ENCODE data around the gene PRR14. TPM values are rescaled to one million over a fixed set of nuclear protein-coding genes. Genes with fewer than 3 reads are reported as not detected.

Gene PRR14
- polyA plus RNA-seq, 1 experiment: 5.2 TPM

DNA sequence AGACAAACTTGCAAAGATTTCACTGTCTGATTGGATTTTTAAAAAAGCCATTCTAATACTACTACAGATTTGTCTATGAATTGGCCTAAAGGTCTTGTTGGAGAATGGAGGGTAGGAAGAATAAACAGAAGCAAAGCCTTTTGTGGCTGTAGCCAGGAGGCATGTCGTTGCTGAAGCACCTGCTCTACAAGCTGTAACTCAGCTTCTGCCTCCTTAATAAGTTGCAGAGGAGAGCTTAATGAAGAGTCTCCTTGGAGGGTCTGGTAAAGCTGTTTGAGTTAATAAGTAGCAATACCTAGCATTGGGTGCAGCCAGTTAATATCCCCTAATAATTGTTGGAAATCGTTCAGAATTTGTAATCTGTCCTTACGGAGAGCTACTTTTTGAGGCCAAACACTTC, 30.6 kb upstream of the PRR14 start:
- TF ChIP-seq, protein P1, sequence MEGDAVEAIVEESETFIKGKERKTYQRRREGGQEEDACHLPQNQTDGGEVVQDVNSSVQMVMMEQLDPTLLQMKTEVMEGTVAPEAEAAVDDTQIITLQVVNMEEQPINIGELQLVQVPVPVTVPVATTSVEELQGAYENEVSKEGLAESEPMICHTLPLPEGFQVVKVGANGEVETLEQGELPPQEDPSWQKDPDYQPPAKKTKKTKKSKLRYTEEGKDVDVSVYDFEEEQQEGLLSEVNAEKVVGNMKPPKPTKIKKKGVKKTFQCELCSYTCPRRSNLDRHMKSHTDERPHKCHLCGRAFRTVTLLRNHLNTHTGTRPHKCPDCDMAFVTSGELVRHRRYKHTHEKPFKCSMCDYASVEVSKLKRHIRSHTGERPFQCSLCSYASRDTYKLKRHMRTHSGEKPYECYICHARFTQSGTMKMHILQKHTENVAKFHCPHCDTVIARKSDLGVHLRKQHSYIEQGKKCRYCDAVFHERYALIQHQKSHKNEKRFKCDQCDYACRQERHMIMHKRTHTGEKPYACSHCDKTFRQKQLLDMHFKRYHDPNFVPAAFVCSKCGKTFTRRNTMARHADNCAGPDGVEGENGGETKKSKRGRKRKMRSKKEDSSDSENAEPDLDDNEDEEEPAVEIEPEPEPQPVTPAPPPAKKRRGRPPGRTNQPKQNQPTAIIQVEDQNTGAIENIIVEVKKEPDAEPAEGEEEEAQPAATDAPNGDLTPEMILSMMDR (IDR thresholded peaks at IDR 0.05; ENCODE audit: insufficient read depth, low read depth, low read length): no peak
- no peak for DNase-seq (ENCODE audit: low read depth)
- CTCF ChIA-PET: interaction anchor here (0.7 to 1.8 kb wide), 6 partner anchors 9 to 599 kb away, joined by 3 to 9 read pairs (median 3); no protein-coding TSS in a partner anchor
- no peaks in the 10 kb centered on the region for H3K36me3 ChIP-seq (ENCODE audit: control insufficient read depth, insufficient read depth, low read length)
- no peaks in the 10 kb centered on the region; the same call in 1 of the 2 replicates for H3K27me3 ChIP-seq (ENCODE audit: control insufficient read depth, insufficient read depth, low read length)
- POLR2A ChIA-PET: no interaction called here
- H3K4me3 ChIP-seq (ENCODE audit: low read depth, low read length): no peak overlapping the region

DNA sequence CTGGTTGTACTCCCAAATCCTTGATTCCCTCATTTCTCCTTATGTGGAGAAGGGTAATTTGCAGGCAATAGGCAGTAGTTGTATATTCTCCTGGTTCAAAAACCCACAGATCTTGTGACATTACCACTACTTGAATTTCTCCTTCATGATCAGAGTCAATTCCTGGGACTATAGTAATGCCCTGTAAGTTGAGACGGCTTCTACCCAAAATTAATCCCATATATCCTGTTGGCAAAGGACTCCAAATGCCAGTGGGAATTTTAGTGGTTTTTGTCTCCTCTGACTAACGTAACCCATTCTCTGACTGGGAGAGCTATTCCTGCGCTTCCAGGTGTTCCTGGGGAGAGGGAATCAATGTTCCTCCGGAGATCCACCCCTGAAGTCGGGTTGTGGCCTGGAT, 29.0 kb upstream of the PRR14 start:
- ChIA-PET POLR2A (interaction anchor here (0.7 kb wide), 1 partner anchor 13 kb away, joined by 3 read pairs; no protein-coding TSS in a partner anchor), CTCF (interaction anchor here (0.9 kb wide), 1 partner anchor 23 kb away, joined by 3 read pairs; no protein-coding TSS in a partner anchor)
- TF ChIP-seq, protein P1 (IDR thresholded peaks at IDR 0.05; ENCODE audit: insufficient read depth, low read depth, low read length): no peak
- H3K27me3 ChIP-seq (ENCODE audit: control insufficient read depth, insufficient read depth, low read length): no peaks in the 10 kb centered on the region; the same call in 1 of the 2 replicates
- no peak overlapping the region for H3K4me3 ChIP-seq (ENCODE audit: low read depth, low read length)
- DNase-seq (ENCODE audit: low read depth): no peak
- H3K36me3 ChIP-seq (ENCODE audit: control insufficient read depth, insufficient read depth, low read length): no peaks in the 10 kb centered on the region

DNA sequence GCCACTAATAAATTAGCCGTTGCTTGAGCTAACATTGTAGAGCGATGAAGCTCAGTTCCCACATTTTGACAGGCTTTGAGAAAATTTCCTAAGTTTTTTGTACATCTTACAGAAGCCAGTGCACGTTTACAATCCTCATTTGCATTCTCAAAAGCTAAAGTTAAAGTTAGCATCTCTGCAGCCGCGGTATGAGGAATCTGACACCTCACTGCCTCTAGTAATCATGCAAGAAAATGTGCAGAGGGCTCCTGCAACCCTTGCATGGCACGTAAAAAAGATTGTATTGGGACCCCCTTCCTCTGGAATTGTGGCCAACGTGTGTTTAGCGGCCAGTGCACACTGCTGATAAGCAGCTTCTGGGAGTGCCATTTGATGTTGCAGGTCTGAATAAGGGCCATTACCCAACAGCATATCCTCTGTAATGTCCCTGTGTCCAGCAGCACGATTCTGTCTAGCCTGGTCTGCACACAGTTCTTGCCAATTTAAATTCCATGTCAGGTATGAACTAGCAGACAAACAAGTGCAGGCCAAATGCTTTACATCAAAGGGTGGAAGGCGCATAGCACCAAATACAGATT, 28.2 kb upstream of the PRR14 start:
- ChIA-PET CTCF (interaction anchor here (0.9 kb wide), 1 partner anchor 24 kb away, joined by 3 read pairs; no protein-coding TSS in a partner anchor), POLR2A (interaction anchor here (0.7 kb wide), 1 partner anchor 12 kb away, joined by 3 read pairs; no protein-coding TSS in a partner anchor)
- no peak for DNase-seq (ENCODE audit: low read depth)

DNA sequence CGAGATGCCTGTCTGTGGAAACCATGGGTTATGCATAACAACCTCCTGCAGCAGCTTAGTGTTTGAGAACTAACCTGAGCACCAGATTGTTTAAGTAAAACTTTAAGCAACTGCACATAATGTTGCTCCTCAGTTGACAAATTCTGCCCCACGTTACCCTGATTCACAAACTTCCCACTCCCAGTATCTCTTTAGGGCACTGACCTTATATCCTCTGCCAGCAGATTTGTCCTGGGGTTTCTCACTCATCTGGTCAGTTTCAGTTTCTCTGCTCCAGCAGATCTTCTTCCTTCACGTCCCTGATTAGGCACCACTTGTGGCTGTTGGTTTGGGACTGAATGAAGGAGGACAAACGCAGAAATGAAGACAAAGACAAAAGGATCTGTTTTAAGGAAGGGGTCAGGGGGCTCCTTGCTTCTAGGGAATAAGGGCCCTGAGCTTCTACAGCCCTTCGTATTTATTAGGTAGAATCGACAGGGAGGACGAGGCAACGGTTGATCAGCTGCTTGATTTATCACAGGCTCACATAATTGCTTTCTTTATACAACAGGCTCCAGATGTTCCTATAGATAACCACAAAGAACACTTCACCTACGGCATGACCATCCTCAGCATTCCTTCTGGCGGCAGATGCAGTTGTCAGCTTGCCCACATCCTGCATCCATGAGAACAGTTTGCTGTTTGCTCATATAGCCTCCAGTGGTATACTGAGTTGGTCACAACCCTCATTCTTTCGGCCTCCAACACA, 27.1 kb upstream of the PRR14 start:
- ChIA-PET CTCF (interaction anchor here (0.9 to 1.6 kb wide), 3 partner anchors 26 to 194 kb away, joined by 3 read pairs; partner anchors contain the start of gene DCTPP1), POLR2A (no interaction called here)
- DNase-seq (ENCODE audit: low read depth): no peak
- H3K36me3 ChIP-seq (ENCODE audit: control insufficient read depth, insufficient read depth, low read length): no peaks in the 10 kb centered on the region
- H3K4me3 ChIP-seq (ENCODE audit: low read depth, low read length): no peak overlapping the region
- TF ChIP-seq, protein P1 (IDR thresholded peaks at IDR 0.05; ENCODE audit: insufficient read depth, low read depth, low read length): no peak
- no peaks in the 10 kb centered on the region; the same call in 1 of the 2 replicates for H3K27me3 ChIP-seq (ENCODE audit: control insufficient read depth, insufficient read depth, low read length)

More for the DNA sequence above, 28.2 kb upstream of the PRR14 start:
- TF ChIP-seq, protein P1 (IDR thresholded peaks at IDR 0.05; ENCODE audit: insufficient read depth, low read depth, low read length): no peak
- Histone ChIP-seq H3K27me3 (ENCODE audit: control insufficient read depth, insufficient read depth, low read length) (no peaks in the 10 kb centered on the region; the same call in 1 of the 2 replicates), H3K36me3 (ENCODE audit: control insufficient read depth, insufficient read depth, low read length) (no peaks in the 10 kb centered on the region), H3K4me3 (ENCODE audit: low read depth, low read length) (no peak overlapping the region)

DNA sequence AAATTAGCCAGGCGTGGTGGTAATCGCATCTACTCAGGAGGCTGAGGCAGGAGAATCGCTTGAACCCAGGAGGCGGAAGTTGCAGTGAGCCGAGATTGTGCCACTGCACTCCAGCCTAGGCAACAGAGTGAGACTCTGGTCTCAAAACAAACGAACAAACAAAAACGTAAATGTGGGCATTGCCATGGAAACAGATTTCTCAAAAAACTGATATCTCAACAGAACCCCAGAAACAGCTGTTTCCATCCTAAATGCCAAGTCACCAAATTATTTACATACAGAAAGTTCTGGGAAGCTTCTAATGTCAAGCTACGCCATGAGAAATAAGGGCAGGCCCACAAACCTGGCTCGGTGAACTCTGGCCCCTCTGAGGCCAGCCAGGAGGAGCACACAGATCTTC, 24.5 kb upstream of the PRR14 start:
- POLR2A ChIA-PET: no interaction called here
- CTCF ChIA-PET: interaction anchor here (0.7 to 1.2 kb wide), 4 partner anchors 9 to 208 kb away, joined by 3 to 7 read pairs (median 3); no protein-coding TSS in a partner anchor
- Histone ChIP-seq H3K36me3 (ENCODE audit: control insufficient read depth, insufficient read depth, low read length) (no peaks in the 10 kb centered on the region), H3K27me3 (ENCODE audit: control insufficient read depth, insufficient read depth, low read length) (no peaks in the 10 kb centered on the region; the same call in 1 of the 2 replicates), H3K4me3 (ENCODE audit: low read depth, low read length) (no peak overlapping the region)
- TF ChIP-seq, protein P1 (IDR thresholded peaks at IDR 0.05; ENCODE audit: insufficient read depth, low read depth, low read length): no peak
- no peak for DNase-seq (ENCODE audit: low read depth)
